GM19324 (cell line): ENCODE data around the gene ETV4.

ENCODE experiments used
- ATAC-seq: cut with Tn5 transposase; IDR thresholded peaks from one replicate; pipeline ENCODE4 v1.9.1; 2021; ENCODE audit warnings: mild to moderate bottlenecking, moderate library complexity; ENCODE audit not compliant: unreplicated experiment, low FRiP score

ETV4 gene

DNA sequence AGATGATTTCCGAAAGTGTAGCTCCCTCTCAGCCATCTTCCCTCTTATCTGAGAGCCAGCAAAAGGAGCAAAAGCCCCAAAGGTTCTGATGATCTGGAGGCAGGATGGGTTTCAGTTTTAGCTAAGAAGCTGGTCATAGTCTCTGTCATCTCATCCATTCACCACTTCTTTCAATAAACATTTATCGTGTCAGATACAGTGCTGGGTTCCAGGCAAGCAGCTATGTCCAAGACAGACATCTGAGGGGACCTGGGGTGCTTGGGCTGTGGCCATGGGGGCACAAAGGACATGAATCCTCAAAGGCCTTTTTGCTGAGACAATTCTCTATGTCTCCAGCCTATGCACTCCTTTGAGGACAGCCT, 1.0 kb upstream of the ETV4 start:
- no peak for ATAC-seq

DNA sequence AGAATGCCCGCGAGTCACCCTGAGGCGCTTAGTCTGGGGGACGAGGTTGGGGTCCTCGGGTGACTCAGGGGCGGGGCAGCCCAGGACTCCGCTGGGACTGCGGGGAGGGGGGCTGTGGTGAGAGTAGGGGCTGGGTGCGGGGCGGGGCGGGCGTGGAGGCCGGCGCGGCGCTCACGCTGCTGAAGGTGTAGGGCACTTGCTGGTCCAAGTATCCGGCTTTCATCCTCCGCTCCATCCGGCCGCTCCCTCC, 832 bp downstream of the ETV4 start:
- no peak for ATAC-seq

- no peak for ATAC-seq
Observed at GRCh38 chr17:43543771-43544575, 2.2 kb downstream of the ETV4 start.

- ATAC-seq = no peak
Observed at GRCh38 chr17:43543300-43543699, 2.8 kb downstream of the ETV4 start.

- no peak for ATAC-seq
Observed at GRCh38 chr17:43542859-43543258, 3.3 kb downstream of the ETV4 start.

DNA sequence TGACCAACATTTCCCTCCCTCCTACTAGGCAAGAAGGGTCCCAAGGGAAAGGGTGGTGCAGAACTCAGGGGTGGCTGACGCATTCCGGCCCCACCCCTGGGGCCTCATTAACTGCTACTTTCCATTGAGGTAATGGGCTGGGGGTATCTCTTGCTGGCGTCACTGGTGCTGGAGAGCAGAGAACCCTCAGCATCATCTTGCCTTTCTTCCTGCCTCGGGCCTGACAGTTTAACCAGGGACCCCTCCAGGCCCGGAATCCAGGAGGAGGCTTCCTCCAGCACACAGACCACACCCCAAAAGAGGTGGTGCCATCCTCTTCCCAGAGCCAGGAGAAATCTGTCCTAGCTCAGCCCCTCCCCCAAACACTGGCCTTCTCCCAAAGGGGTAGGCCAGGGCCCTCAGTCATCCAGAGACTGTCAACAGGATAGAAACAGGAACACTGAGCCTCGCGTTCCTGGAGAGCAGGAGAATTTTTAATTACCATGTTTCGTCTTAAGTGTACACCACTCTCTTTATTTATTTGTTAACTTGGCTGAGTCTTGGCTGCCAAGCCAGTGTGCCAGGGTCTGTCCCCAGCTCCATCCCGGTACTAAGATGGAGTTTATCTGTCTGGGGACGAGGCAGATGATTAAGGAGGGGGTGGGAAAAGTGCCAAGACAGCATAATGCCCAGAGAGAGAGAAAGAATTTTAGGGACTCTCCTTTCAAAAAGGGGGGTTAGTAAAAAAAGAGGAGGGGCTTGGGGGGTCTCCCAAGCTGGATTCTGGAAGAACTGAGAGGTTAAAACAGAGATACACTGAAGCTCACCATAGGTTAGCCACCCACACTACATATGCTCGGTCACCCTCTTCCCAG, 5.1 kb downstream of the ETV4 start:
- ATAC-seq = no peak

DNA sequence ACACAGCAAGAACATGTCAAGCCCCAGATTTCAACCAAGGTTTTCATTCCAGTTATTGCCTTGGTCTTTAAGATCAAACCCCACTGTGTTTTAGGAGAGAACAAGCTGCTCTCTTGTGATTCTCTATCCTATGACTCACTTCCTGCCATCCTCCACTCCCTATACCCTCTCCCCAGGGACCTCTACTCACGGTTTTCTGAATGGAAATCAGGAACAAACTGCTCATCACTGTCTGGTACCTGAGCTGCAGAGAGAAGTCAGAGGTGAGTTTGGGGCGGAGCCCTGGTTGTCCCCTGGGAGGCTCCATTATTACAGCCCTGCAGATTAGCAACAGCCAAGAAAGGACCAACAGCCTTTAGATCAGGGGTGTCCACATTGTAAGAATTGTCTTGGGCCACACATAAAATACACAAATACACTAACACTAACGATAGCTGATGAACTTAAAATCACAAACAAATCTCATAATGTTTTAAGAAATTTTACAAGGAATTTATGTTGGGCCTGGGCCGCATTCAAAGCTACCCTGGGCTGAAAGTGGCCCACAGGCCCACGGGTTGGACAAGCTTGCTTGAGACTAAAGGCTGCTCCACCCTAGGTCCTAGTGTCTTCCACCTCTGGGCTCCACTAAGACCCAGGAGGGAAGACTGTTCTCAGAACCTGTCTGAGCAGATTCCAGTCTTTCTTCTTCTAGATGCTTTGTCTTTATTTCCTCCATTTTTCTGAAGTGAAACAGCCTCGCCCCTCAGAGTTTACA, 9.7 kb downstream of the ETV4 start:
- ATAC-seq = no peak

DNA sequence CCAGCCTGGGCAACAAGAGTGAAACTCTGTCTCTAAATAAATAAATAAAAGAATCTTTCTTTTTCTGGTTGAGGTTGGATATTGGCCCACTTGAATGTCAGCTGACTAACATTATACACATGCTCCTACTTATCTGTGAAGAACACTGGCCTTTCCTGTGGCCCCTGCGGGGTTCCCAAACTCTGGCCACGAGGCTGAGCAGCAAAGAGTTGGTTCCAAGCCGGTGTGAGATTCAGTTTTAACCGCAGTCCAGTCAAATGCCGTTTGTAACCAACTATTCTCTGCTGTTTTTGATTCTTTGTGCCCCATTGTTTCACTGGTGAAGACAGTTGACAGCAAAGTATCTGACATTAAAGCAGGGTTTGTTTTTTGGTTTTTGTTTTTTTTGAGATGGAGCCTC, 11.2 kb downstream of the ETV4 start:
- no peak for ATAC-seq

GRCh38 chr17:43533699-43534098, 12.4 kb downstream of the ETV4 start:
- ATAC-seq = no peak

- no peak for ATAC-seq
Observed at GRCh38 chr17:43532581-43532980, 13.6 kb downstream of the ETV4 start.

- no peak for ATAC-seq
Observed at GRCh38 chr17:43531955-43532354, 14.2 kb downstream of the ETV4 start.

GRCh38 chr17:43531082-43531378, 15.1 kb downstream of the ETV4 start:
- no peak for ATAC-seq

- no peak for ATAC-seq
Observed at GRCh38 chr17:43530288-43531081, 15.7 kb downstream of the ETV4 start.

DNA sequence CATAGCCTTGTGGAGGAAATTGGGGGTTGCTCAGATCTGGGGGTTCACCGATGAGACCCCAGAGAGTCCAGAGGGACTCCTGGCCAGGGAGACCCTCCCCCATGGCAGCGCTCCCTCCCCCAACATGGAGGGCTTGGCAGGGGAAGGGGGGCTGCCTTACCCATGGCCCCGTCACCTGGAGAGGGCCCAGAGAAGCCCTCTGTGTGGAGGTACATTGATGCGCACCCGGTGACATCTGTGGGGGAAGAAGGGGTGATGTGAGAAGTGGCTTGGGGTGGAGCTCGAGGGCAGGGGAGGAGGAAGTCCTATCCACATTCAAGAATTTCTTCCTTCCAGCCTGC, 16.2 kb downstream of the ETV4 start:
- no peak for ATAC-seq

- no peak for ATAC-seq
Observed at GRCh38 chr17:43528988-43529814, 16.9 kb downstream of the ETV4 start.

DNA sequence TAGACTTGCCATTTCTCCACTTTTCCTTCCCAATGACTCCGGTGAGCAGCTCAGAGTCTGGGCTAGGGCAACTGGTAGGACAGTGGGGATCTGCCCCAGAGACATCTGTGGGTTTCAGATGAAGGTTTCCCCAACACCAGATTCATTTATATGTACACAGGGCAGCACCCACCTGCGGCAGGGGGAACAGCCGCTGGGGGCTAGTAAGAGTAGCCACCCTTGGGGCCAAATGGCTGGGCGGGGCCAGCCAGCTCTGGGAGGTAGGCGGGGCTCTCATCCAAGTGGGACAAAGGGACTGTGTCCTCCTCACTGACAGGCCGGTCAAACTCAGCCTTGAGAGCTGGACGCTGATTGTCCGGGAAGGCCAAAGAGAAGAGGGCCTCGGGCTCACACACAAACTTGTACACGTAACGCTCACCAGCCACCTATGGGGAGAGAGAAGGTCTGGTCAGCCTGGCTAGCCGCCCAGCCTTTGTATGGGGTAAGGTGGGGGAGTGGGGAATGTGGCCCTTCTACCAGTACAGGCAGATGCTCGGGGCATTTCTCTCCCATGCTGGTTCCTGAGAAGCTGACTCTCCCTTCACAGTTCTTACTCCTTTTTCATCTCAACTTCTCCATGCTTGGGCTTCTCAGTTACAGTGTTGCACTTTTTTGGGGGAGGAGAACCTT, 17.7 kb downstream of the ETV4 start:
- ATAC-seq = no peak

- no peak for ATAC-seq
Observed at GRCh38 chr17:43526886-43527648, 19.1 kb downstream of the ETV4 start.

DNA sequence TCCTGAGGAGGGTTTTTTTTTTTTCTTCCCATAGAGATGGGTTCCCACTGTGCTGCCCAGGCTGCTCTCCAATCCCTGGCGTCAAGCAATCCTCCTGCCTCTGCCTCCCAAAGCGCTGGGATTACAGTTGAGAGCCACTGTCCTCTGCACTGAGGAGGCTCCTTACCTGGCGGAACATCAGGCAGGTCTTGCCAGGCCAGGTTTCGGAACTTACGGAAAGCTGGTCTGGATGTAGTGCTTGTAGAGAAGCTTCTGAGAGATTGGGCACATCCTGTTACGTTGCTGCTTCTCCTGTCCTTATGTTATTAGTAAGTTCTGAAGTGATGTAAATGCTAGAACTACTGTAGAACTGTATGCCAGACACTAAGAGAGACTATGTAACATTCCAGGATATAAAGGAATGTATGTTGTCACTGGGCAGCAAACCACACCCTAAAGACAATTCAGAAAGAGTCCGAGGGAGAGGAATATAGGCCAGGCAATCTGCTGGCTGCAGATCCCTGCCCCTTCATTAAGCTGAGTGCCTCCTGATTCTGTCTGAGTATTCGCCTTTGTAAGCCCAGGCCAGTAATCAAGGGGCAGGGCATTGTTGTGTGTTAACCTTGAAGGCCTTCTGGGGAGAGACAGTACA, 21.1 kb downstream of the ETV4 start:
- no peak for ATAC-seq
